GM23338 (cell line): ENCODE results near the gene ADTRP. TPM values are rescaled to one million over a fixed set of nuclear protein-coding genes. Genes with fewer than 3 reads are reported as not detected.
A peak's percentile ranks its signal among the peaks of the same experiment; 100 is the strongest.

Experiments used
- ATAC-seq: fragments of 200-7000 bp; cut with Tn5 transposase; 3 replicates; pipeline ENCODE4 v1.9.1; 2020
- DNase-seq: peaks from one replicate; pipeline ENCODE4 v3.0.0-alpha.2; 2015; ENCODE audit warnings: low spot score
- H2AFZ ChIP-seq: fragments of 200-600 bp; sonication (generic); 2 replicates; pipeline ENCODE4 v1.8.0; 2016; ENCODE audit warnings: antibody characterized with exemption, mild to moderate bottlenecking, moderate library complexity
- H3F3A ChIP-seq: fragments of 200-600 bp; sonication (generic); replicated peaks from 2 replicates; pipeline ENCODE4 v1.8.0; 2017; ENCODE audit warnings: antibody characterized with exemption, mixed run types, low read depth
- H3K27ac ChIP-seq: fragments of 200-600 bp; sonication (generic); 2 replicates; pipeline ENCODE4 v1.6.1; 2016; ENCODE audit warnings: low read depth
- H3K27me3 ChIP-seq: fragments of 200-600 bp; sonication (generic); 2 replicates; pipeline ENCODE4 v1.8.0; 2016; ENCODE audit warnings: mild to moderate bottlenecking, mixed run types, moderate library complexity; ENCODE audit not compliant: insufficient read depth
- H3K36me3 ChIP-seq: fragments of 200-600 bp; sonication (generic); 2 replicates; pipeline ENCODE4 v1.8.0; 2016; ENCODE audit warnings: mild to moderate bottlenecking; ENCODE audit not compliant: insufficient read depth
- H3K4me1 ChIP-seq: fragments of 200-600 bp; sonication (generic); 2 replicates; pipeline ENCODE4 v1.8.0; 2016; ENCODE audit warnings: mild to moderate bottlenecking, moderate library complexity; ENCODE audit not compliant: insufficient read depth
- H3K4me2 ChIP-seq: fragments of 200-600 bp; sonication (generic); 2 replicates; pipeline ENCODE4 v1.7.1; 2017; ENCODE audit warnings: mixed run types
- H3K4me3 ChIP-seq: fragments of 200-600 bp; sonication (generic); 2 replicates; pipeline ENCODE4 v1.6.1; 2016; ENCODE audit warnings: mixed run types
- H3K79me2 ChIP-seq: fragments of 200-600 bp; sonication (generic); replicated peaks from 2 replicates; pipeline ENCODE4 v1.8.0; 2017; ENCODE audit warnings: mild to moderate bottlenecking; ENCODE audit not compliant: insufficient read depth
- H3K9me2 ChIP-seq: fragments of 200-600 bp; sonication (generic); 2 replicates; pipeline ENCODE4 v1.8.0; 2017; ENCODE audit not compliant: insufficient read depth
- H4K20me1 ChIP-seq: fragments of 200-600 bp; sonication (generic); replicated peaks from 2 replicates; pipeline ENCODE4 v1.8.0; 2017; ENCODE audit warnings: mild to moderate bottlenecking; ENCODE audit not compliant: insufficient read depth
- H3K27ac Mint-ChIP-seq: 2 replicates; pipeline ENCODE4 v1.8.0; 2020; ENCODE audit warnings: inconsistent platforms, mild to moderate bottlenecking, moderate library complexity, mixed read lengths
- H3K27me3 Mint-ChIP-seq: 3 replicates; pipeline ENCODE4 v1.8.0; 2022; ENCODE audit warnings: low read depth, mild to moderate bottlenecking, moderate library complexity, mixed read lengths, inconsistent platforms; ENCODE audit not compliant: insufficient read depth, poor library complexity
- H3K36me3 Mint-ChIP-seq: 3 replicates; pipeline ENCODE4 v1.8.0; 2021; ENCODE audit warnings: low read depth, mild to moderate bottlenecking, inconsistent platforms, moderate library complexity, mixed read lengths
- H3K4me1 Mint-ChIP-seq: 3 replicates; pipeline ENCODE4 v1.8.0; 2020; ENCODE audit warnings: mild to moderate bottlenecking, inconsistent platforms, mixed read lengths
- H3K4me3 Mint-ChIP-seq: 3 replicates; pipeline ENCODE4 v1.8.0; 2021; ENCODE audit warnings: moderate library complexity, mild to moderate bottlenecking, inconsistent platforms, mixed read lengths
- H3K9me3 Mint-ChIP-seq: 3 replicates; pipeline ENCODE4 v1.8.0; 2020; ENCODE audit warnings: moderate library complexity, mild to moderate bottlenecking, inconsistent platforms, mixed read lengths
- EZH2 ChIP-seq: fragments of 200-600 bp; sonication (generic); IDR thresholded peaks from one replicate; pipeline ENCODE4 v1.8.0; 2017; ENCODE audit warnings: antibody characterized with exemption, mild to moderate bottlenecking, low read depth; ENCODE audit not compliant: unreplicated experiment
- JUNB ChIP-seq: IDR thresholded peaks from one replicate; pipeline ENCODE4 v1.6.1; 2016; ENCODE audit warnings: antibody characterized with exemption; ENCODE audit not compliant: unreplicated experiment
- NANOG ChIP-seq: IDR thresholded peaks from 2 replicates; pipeline ENCODE4 v1.6.1; 2016; ENCODE audit warnings: antibody characterized with exemption, borderline replicate concordance
- POLR2AphosphoS5 ChIP-seq: IDR thresholded peaks from 2 replicates; pipeline ENCODE4 v1.6.1; 2016; ENCODE audit warnings: antibody characterized with exemption, low read depth
- REST ChIP-seq: IDR thresholded peaks from one replicate; pipeline ENCODE4 v1.6.1; 2018; ENCODE audit warnings: antibody characterized with exemption; ENCODE audit not compliant: unreplicated experiment
- polyA plus RNA-seq: library from polyadenylated mRNA; unstranded; fragments of >200 nt; fragmentation: Nextera tagmentation; extraction: Ambion mirVana; gene quantifications from 2 replicates; pipeline ENCODE4 v1.2.1, GENCODE V29; 2016
- total RNA-seq: library from RNA; depleted of rRNA; stranded (reverse); fragments of >200 nt; shearing (Covaris generic); gene quantifications from 2 replicates; pipeline ENCODE4 v1.2.3, GENCODE V29; 2014
- TF ChIP-seq, protein P1 (sequence below): fragments of 250-450 bp; sonication (Bioruptor Pico); IDR thresholded peaks from 2 replicates; pipeline ENCODE4 v1.5.0; 2020; ENCODE audit warnings: mild to moderate bottlenecking, moderate library complexity
- TF ChIP-seq, protein P2 (sequence below), 2 experiments: fragments of 200-600 bp in 1 of 2; sonication (generic) in 1 of 2; conservative IDR thresholded peaks; 2 replicates each; pipeline versions ENCODE4 v1.5.1 to v1.6.1; 2016 to 2017; ENCODE audit warnings: antibody characterized with exemption in 2 of 2, low read depth in 2 of 2, mild to moderate bottlenecking in 2 of 2, moderate library complexity in 1 of 2

ADTRP gene
- total and polyA plus RNA-seq, 2 experiments from 2014 or later, result not detected

DNA sequence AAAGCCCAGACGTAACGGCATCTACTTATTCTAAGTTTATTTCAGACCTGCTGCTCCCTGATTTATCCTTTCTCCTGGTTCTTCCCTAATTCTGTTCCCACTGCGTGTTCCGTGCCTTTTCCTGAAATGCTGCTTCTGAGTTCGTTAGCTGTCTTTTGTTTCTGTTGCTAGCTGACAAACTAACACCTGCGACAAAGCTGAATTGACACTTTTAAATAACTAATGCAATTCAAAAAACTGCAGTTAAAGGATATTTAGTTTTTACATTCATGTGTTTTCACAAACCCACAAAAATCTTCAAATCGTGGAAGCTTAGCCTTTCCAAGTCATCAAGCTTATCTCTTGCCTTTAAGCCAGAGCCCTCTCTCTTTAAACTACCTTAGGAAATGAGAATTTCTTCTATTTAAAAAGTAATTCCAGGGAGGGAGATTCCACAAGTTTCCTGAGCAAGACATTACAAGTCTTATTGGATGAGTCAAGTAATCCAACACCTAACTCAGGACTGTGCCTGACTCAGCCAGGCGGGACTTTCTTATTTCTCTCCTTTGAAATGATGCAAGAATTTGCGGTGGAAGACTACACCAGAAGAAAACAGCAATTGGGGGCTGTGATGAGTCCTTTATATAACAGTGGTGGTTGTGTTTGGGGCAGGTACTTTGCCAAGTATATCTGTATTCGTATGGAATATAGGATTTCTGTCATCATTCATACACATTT is 6.3 kb downstream of the ADTRP start:
- Histone ChIP-seq H3K36me3 (no peaks in the 10 kb centered on the region), H3K4me2 (no peak overlapping the region), H3K4me1 (peaks cover 18% of the 10 kb centered on the region), H3K27me3 (no peaks in the 10 kb centered on the region), H3K27ac (0 out of 2 replicates have a peak overlapping the region, but pooled peaks have one; percentile 15), H3F3A (no peaks in the 10 kb centered on the region), H2AFZ (peak overlapping the region; percentile 4; the same call in 1 of the 2 replicates), H3K79me2 (no peaks in the 10 kb centered on the region), H4K20me1 (no peaks in the 10 kb centered on the region), H3K4me3 (no peak overlapping the region), H3K9me2 (0 out of 2 replicates have a peak, but pooled peaks cover 15% of the 10 kb centered on the region)
- H3K36me3 Mint-ChIP-seq, result no peaks in the 10 kb centered on the region
- H3K27ac Mint-ChIP-seq, result no peak overlapping the region
- no peak overlapping the region for H3K4me3 Mint-ChIP-seq
- peaks cover 15% of the 10 kb centered on the region for H3K27me3 Mint-ChIP-seq
- TF ChIP-seq, protein P1, sequence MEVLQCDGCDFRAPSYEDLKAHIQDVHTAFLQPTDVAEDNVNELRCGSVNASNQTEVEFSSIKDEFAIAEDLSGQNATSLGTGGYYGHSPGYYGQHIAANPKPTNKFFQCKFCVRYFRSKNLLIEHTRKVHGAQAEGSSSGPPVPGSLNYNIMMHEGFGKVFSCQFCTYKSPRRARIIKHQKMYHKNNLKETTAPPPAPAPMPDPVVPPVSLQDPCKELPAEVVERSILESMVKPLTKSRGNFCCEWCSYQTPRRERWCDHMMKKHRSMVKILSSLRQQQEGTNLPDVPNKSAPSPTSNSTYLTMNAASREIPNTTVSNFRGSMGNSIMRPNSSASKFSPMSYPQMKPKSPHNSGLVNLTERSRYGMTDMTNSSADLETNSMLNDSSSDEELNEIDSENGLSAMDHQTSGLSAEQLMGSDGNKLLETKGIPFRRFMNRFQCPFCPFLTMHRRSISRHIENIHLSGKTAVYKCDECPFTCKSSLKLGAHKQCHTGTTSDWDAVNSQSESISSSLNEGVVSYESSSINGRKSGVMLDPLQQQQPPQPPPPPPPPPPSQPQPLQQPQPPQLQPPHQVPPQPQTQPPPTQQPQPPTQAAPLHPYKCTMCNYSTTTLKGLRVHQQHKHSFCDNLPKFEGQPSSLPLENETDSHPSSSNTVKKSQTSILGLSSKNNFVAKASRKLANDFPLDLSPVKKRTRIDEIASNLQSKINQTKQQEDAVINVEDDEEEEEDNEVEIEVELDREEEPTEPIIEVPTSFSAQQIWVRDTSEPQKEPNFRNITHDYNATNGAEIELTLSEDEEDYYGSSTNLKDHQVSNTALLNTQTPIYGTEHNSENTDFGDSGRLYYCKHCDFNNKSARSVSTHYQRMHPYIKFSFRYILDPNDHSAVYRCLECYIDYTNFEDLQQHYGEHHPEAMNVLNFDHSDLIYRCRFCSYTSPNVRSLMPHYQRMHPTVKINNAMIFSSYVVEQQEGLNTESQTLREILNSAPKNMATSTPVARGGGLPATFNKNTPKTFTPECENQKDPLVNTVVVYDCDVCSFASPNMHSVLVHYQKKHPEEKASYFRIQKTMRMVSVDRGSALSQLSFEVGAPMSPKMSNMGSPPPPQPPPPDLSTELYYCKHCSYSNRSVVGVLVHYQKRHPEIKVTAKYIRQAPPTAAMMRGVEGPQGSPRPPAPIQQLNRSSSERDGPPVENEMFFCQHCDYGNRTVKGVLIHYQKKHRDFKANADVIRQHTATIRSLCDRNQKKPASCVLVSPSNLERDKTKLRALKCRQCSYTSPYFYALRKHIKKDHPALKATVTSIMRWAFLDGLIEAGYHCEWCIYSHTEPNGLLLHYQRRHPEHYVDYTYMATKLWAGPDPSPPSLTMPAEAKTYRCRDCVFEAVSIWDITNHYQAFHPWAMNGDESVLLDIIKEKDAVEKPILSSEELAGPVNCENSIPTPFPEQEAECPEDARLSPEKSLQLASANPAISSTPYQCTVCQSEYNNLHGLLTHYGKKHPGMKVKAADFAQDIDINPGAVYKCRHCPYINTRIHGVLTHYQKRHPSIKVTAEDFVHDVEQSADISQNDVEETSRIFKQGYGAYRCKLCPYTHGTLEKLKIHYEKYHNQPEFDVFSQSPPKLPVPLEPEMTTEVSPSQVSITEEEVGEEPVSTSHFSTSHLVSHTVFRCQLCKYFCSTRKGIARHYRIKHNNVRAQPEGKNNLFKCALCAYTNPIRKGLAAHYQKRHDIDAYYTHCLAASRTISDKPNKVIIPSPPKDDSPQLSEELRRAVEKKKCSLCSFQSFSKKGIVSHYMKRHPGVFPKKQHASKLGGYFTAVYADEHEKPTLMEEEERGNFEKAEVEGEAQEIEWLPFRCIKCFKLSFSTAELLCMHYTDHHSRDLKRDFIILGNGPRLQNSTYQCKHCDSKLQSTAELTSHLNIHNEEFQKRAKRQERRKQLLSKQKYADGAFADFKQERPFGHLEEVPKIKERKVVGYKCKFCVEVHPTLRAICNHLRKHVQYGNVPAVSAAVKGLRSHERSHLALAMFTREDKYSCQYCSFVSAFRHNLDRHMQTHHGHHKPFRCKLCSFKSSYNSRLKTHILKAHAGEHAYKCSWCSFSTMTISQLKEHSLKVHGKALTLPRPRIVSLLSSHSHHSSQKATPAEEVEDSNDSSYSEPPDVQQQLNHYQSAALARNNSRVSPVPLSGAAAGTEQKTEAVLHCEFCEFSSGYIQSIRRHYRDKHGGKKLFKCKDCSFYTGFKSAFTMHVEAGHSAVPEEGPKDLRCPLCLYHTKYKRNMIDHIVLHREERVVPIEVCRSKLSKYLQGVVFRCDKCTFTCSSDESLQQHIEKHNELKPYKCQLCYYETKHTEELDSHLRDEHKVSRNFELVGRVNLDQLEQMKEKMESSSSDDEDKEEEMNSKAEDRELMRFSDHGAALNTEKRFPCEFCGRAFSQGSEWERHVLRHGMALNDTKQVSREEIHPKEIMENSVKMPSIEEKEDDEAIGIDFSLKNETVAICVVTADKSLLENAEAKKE (CRISPR knock-in tag), result no peak
- TF ChIP-seq JUNB, result no peak
- no peaks in the 10 kb centered on the region for H3K9me3 Mint-ChIP-seq
- DNase-seq (no peak), ATAC-seq (no peak)
- H3K4me1 Mint-ChIP-seq, result peaks cover 35% of the 10 kb centered on the region

GRCh38 chr6:11771473-11772048 is 7.0 kb downstream of the ADTRP start:
- Histone ChIP-seq H2AFZ (peak overlapping the region; percentile 80), H3K4me2 (no peak overlapping the region), H3K4me3 (no peak overlapping the region), H3K79me2 (no peaks in the 10 kb centered on the region), H3K36me3 (no peaks in the 10 kb centered on the region), H3K9me2 (0 out of 2 replicates have a peak, but pooled peaks cover 11% of the 10 kb centered on the region), H3K27ac (no peak overlapping the region), H3K4me1 (peaks cover 25% of the 10 kb centered on the region), H3F3A (no peaks in the 10 kb centered on the region), H3K27me3 (no peaks in the 10 kb centered on the region), H4K20me1 (no peaks in the 10 kb centered on the region)
- Mint-ChIP-seq H3K4me3 (no peak overlapping the region), H3K9me3 (no peaks in the 10 kb centered on the region), H3K4me1 (peaks cover 39% of the 10 kb centered on the region), H3K36me3 (no peaks in the 10 kb centered on the region), H3K27ac (no peak overlapping the region), H3K27me3 (peaks cover 15% of the 10 kb centered on the region)
- DNase-seq (no peak), ATAC-seq (no peak)
- TF ChIP-seq NANOG, result no peak
- TF ChIP-seq, protein P2, sequence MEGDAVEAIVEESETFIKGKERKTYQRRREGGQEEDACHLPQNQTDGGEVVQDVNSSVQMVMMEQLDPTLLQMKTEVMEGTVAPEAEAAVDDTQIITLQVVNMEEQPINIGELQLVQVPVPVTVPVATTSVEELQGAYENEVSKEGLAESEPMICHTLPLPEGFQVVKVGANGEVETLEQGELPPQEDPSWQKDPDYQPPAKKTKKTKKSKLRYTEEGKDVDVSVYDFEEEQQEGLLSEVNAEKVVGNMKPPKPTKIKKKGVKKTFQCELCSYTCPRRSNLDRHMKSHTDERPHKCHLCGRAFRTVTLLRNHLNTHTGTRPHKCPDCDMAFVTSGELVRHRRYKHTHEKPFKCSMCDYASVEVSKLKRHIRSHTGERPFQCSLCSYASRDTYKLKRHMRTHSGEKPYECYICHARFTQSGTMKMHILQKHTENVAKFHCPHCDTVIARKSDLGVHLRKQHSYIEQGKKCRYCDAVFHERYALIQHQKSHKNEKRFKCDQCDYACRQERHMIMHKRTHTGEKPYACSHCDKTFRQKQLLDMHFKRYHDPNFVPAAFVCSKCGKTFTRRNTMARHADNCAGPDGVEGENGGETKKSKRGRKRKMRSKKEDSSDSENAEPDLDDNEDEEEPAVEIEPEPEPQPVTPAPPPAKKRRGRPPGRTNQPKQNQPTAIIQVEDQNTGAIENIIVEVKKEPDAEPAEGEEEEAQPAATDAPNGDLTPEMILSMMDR (conservative IDR thresholded peaks at IDR 0.05; ENCODE audit: low read depth in 2 of 2), result no peak
- no peak for TF ChIP-seq REST
- TF ChIP-seq EZH2, result no peak
- TF ChIP-seq POLR2AphosphoS5, result no peak
